ENCODE results near the gene MIEN1.

- TF ChIP-seq SP1 (CRISPR knock-in tag; conservative IDR thresholded peaks at IDR 0.05) (no peak), FOXJ3 (CRISPR knock-in tag; IDR thresholded peaks at IDR 0.05; ENCODE audit: borderline replicate concordance) (no peak), JUN (CRISPR knock-in tag; IDR thresholded peaks at IDR 0.05) (no peak), ZNF232 (CRISPR knock-in tag; IDR thresholded peaks at IDR 0.05) (no peak), ZNF263 (CRISPR knock-in tag; IDR thresholded peaks at IDR 0.05; ENCODE audit: low read depth) (no peak)
- TF ChIP-seq, protein P1, sequence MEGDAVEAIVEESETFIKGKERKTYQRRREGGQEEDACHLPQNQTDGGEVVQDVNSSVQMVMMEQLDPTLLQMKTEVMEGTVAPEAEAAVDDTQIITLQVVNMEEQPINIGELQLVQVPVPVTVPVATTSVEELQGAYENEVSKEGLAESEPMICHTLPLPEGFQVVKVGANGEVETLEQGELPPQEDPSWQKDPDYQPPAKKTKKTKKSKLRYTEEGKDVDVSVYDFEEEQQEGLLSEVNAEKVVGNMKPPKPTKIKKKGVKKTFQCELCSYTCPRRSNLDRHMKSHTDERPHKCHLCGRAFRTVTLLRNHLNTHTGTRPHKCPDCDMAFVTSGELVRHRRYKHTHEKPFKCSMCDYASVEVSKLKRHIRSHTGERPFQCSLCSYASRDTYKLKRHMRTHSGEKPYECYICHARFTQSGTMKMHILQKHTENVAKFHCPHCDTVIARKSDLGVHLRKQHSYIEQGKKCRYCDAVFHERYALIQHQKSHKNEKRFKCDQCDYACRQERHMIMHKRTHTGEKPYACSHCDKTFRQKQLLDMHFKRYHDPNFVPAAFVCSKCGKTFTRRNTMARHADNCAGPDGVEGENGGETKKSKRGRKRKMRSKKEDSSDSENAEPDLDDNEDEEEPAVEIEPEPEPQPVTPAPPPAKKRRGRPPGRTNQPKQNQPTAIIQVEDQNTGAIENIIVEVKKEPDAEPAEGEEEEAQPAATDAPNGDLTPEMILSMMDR (IDR thresholded peaks at IDR 0.05): no peak
Observed at GRCh38 chr17:39687101-39687545, 43.2 kb downstream of the MIEN1 start.

All from WTC11 (cell line).